ENCODE results near the gene DSP. TPM values are rescaled to one million over a fixed set of nuclear protein-coding genes. Genes with fewer than 3 reads are reported as not detected.

DSP gene
- total and polyA plus RNA-seq, 2 of the 13 experiments (the other 11 are each of a cell fraction or from before 2014, with no cell fraction given) = 89.8 to 117 TPM

DNA sequence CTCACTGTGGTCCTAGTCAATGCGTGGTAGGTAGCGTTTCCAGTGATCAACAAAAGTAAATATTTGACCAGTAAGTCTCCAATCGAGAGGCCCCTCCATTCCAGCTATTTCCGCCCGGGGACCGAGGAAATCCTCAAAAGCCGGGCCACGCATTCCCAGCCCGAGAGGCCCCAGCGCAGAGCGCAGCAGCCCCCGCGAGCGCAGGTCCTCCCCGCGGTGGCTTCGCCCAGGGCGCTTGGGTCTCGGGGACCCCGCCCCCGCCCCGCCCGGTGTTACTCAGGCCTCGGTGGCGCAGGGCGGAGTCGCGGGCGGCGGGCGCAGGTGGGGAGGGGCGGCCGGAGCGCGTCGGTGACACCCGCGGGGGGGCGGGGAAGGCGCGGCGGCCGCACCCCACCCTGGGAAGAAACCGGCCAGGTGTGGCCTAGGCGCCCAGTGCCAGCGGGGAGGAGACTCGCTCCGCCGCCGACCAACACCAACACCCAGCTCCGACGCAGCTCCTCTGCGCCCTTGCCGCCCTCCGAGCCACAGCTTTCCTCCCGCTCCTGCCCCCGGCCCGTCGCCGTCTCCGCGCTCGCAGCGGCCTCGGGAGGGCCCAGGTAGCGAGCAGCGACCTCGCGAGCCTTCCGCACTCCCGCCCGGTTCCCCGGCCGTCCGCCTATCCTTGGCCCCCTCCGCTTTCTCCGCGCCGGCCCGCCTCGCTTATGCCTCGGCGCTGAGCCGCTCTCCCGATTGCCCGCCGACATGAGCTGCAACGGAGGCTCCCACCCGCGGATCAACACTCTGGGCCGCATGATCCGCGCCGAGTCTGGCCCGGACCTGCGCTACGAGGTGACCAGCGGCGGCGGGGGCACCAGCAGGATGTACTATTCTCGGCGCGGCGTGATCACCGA lies at the start of gene DSP (continued):
- TF ChIP-seq KLF9 (CRISPR knock-in tag; IDR thresholded peaks at IDR 0.05; ENCODE audit: low read depth) = no peak
- peak; percentile 38; the same call in 1 of the 2 replicates for TF ChIP-seq NFYC (CRISPR knock-in tag; IDR thresholded peaks at IDR 0.05)
- TF ChIP-seq ELF4 (CRISPR knock-in tag; IDR thresholded peaks at IDR 0.05; ENCODE audit: borderline replicate concordance) = peak; percentile 7; the same call in 1 of the 2 replicates
- TF ChIP-seq, protein P1, sequence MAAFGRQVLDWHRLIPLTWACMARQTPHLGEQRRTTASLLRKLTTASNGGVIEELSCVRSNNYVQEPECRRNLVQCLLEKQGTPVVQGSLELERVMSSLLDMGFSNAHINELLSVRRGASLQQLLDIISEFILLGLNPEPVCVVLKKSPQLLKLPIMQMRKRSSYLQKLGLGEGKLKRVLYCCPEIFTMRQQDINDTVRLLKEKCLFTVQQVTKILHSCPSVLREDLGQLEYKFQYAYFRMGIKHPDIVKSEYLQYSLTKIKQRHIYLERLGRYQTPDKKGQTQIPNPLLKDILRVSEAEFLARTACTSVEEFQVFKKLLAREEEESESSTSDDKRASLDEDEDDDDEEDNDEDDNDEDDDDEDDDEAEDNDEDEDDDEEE (CRISPR knock-in tag; IDR thresholded peaks at IDR 0.05) = peak; percentile 90; the same call in 1 of the 2 replicates
- TF ChIP-seq, protein P2, sequence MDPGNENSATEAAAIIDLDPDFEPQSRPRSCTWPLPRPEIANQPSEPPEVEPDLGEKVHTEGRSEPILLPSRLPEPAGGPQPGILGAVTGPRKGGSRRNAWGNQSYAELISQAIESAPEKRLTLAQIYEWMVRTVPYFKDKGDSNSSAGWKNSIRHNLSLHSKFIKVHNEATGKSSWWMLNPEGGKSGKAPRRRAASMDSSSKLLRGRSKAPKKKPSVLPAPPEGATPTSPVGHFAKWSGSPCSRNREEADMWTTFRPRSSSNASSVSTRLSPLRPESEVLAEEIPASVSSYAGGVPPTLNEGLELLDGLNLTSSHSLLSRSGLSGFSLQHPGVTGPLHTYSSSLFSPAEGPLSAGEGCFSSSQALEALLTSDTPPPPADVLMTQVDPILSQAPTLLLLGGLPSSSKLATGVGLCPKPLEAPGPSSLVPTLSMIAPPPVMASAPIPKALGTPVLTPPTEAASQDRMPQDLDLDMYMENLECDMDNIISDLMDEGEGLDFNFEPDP (CRISPR knock-in tag; conservative IDR thresholded peaks at IDR 0.05) = no peak; the same call in 1 of the 2 replicates
- TF ChIP-seq FOXJ3 (CRISPR knock-in tag; IDR thresholded peaks at IDR 0.05; ENCODE audit: borderline replicate concordance) = peak; percentile 70; the same call in 1 of the 2 replicates
- peak; percentile 97 for TF ChIP-seq HES4 (CRISPR knock-in tag; IDR thresholded peaks at IDR 0.05; ENCODE audit: borderline replicate concordance)
- TF ChIP-seq CBX5 (CRISPR knock-in tag; IDR thresholded peaks at IDR 0.05; ENCODE audit: borderline replicate concordance) = 0 out of 2 replicates have a peak, but pooled peaks have one; percentile 19
- TF ChIP-seq, protein P3, sequence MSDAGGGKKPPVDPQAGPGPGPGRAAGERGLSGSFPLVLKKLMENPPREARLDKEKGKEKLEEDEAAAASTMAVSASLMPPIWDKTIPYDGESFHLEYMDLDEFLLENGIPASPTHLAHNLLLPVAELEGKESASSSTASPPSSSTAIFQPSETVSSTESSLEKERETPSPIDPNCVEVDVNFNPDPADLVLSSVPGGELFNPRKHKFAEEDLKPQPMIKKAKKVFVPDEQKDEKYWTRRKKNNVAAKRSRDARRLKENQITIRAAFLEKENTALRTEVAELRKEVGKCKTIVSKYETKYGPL (CRISPR knock-in tag; IDR thresholded peaks at IDR 0.05) = no peak
- TF ChIP-seq ZMYM4 (CRISPR knock-in tag; IDR thresholded peaks at IDR 0.05) = peak; percentile 93
- TF ChIP-seq, protein P4, sequence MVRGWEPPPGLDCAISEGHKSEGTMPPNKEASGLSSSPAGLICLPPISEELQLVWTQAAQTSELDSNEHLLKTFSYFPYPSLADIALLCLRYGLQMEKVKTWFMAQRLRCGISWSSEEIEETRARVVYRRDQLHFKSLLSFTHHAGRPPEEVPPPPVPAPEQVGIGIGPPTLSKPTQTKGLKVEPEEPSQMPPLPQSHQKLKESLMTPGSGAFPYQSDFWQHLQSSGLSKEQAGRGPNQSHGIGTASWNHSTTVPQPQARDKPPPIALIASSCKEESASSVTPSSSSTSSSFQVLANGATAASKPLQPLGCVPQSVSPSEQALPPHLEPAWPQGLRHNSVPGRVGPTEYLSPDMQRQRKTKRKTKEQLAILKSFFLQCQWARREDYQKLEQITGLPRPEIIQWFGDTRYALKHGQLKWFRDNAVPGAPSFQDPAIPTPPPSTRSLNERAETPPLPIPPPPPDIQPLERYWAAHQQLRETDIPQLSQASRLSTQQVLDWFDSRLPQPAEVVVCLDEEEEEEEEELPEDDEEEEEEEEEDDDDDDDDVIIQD (CRISPR knock-in tag; IDR thresholded peaks at IDR 0.05; ENCODE audit: low read depth) = peak; percentile 97
- TF ChIP-seq WIZ (CRISPR knock-in tag; IDR thresholded peaks at IDR 0.05) = no peak; the same call in 1 of the 2 replicates
- TF ChIP-seq MEF2D (CRISPR knock-in tag; IDR thresholded peaks at IDR 0.05) = peak; percentile 49
- peak; percentile 64; the same call in 1 of the 2 replicates for TF ChIP-seq HNRNPUL1 (IDR thresholded peaks at IDR 0.05; ENCODE audit: low read depth, low read length)
- TF ChIP-seq ZNF232 (CRISPR knock-in tag; IDR thresholded peaks at IDR 0.05; ENCODE audit: borderline replicate concordance) = peak; percentile 48
- no peak for TF ChIP-seq ZNF615 (CRISPR knock-in tag; IDR thresholded peaks at IDR 0.05; ENCODE audit: borderline replicate concordance)
- no peak for TF ChIP-seq KDM4B (CRISPR knock-in tag; IDR thresholded peaks at IDR 0.05)
- TF ChIP-seq, protein P5, sequence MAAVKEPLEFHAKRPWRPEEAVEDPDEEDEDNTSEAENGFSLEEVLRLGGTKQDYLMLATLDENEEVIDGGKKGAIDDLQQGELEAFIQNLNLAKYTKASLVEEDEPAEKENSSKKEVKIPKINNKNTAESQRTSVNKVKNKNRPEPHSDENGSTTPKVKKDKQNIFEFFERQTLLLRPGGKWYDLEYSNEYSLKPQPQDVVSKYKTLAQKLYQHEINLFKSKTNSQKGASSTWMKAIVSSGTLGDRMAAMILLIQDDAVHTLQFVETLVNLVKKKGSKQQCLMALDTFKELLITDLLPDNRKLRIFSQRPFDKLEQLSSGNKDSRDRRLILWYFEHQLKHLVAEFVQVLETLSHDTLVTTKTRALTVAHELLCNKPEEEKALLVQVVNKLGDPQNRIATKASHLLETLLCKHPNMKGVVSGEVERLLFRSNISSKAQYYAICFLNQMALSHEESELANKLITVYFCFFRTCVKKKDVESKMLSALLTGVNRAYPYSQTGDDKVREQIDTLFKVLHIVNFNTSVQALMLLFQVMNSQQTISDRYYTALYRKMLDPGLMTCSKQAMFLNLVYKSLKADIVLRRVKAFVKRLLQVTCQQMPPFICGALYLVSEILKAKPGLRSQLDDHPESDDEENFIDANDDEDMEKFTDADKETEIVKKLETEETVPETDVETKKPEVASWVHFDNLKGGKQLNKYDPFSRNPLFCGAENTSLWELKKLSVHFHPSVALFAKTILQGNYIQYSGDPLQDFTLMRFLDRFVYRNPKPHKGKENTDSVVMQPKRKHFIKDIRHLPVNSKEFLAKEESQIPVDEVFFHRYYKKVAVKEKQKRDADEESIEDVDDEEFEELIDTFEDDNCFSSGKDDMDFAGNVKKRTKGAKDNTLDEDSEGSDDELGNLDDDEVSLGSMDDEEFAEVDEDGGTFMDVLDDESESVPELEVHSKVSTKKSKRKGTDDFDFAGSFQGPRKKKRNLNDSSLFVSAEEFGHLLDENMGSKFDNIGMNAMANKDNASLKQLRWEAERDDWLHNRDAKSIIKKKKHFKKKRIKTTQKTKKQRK (IDR thresholded peaks at IDR 0.05; ENCODE audit: low read length) = no peak
- TF ChIP-seq SIN3B (IDR thresholded peaks at IDR 0.05; ENCODE audit: low read length) = 0 out of 2 replicates have a peak, but pooled peaks have one; percentile 33
